NCI-H2227 treated with DMSO at 0.1 percent for 48 hours (cell line): ENCODE results near the gene PDS5A.
"Not testable (repeated sequence)": the region's sequence is repeated elsewhere in the genome, so short reads cannot be mapped to it uniquely, and the experiment has no call there.

Source experiments
- DNase-seq: peaks from one replicate; lab custom pipeline; 2025; lab: John Stamatoyannopoulos, UW

Gene PDS5A

GRCh38 chr4:39838431-39838830, 139.3 kb downstream of the PDS5A start:
- not testable (repeated sequence) for DNase-seq

DNA sequence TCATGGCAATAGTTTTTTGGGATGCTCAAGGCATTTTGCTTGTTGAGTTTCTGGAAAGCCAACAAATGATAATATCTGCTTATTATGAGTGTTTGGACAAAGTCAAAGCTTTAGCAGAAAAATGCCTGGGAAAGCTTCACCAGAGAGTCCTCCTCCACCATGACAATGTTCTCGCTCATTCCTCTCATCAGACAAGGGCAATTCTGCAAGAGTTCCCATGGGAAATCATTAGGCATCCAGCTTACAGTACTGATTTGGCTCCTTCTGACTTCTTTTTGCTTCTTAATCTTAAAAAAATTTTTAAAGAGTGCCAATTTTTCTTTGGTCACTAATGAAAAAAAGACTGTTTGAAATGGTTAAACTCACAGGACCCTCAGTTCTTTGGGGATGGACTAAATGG, 143.4 kb downstream of the PDS5A start:
- no peak for DNase-seq

DNA sequence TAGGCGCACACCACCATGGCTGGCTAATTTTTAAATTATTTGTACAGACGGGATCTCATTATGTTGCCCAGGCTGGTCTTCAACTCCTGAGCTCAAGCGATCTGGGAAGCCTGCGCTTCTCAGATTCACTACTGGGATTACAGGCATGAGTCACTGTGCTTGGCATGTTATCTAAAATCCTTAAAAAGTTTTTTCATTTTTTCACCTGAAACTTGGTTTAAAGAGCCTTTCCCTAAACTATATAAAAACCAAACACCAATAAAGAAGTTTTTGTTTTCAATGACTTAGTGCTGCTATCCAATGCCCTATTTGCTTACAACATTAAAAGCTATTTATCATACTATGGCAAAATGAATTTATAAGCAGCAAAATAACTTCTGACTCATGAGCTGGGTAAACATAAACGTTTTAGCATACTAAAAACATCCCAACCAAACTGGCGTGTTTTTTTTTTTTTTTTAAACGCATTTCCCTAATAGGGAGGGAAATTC, 151.9 kb downstream of the PDS5A start:
- no peak for DNase-seq

- no peak for DNase-seq
These were observed 152.6 kb downstream of the PDS5A start for GRCh38 chr4:39825090-39825489.

GRCh38 chr4:39823191-39823590, 154.5 kb downstream of the PDS5A start:
- no peak for DNase-seq

DNA sequence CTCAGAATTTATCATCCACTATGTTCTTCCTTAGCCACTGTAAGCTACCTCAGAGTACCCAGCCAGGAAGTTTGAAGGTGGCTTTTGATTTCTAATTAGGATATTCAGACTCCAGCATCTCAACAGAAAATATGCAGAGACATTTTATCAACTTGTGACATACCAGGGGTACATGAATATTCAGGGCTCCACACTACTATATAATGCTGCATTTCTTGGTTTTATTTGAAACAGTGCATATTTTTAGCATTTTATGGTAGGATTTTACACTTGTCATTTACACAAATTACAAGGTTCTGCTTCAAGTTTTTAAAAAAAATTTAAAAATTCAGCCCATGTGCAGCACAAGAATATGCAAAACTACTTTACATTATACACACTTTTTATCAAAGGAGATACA, 155.0 kb downstream of the PDS5A start:
- DNase-seq: no peak

DNA sequence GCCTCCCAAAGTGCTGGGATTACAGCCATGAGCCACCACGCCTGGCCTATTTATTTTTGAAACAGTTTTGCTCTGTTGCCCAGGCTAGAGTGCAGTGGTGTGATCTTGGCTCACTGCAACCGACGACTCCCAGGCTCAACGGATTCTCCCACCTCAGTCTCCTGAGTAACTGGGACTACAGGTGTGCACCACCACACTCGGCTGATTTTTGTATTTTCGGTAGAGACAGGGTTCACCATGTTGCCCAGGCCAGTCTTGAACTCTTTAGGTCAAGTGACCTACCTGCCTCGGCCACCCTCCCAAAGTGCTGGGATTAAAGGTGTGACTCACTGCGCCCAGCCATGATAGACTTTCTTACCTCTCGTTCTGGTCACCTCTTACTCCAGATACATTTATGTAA, 155.8 kb downstream of the PDS5A start:
- DNase-seq: no peak

DNA sequence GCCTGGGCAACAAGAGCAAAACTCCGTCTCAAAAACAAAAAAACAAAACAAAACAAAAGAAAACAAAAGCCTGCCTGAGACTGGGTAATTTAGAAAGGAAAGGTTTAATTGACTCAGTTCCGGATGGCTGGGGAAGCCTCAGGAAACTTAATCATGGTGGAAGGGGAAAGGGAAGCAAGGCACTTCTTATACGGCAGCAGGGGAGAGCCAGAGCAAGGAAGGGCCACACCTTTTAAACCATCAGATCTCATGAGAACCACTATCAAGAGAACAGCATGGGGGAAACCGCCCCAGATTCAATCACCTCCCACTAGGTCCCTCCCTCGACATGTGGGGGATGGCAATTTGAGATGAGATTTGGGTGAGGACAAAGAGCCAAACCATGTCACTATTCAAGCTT, 157.5 kb downstream of the PDS5A start:
- DNase-seq: no peak

DNA sequence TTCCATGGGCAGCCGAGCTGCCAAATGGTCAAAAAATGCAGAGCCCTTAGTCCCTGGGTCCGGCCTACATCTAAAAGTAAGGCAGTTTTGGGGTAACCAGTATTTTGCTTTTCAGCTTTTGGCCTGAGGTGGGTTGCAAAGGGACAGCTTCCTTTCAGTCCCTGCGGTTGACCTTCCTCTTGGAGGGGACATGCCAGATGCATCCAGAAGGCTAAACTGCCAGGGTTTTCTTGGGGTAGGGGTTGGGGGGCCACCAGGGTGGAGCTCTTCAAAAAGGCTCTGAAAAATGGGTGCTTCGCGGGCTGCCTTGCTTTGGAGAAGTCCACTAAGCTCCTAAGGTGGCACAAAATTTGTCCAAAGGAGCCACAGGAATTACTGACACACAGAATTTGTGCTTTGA, 159.1 kb downstream of the PDS5A start:
- no peak for DNase-seq

- DNase-seq: no peak
These were observed 163.1 kb downstream of the PDS5A start for GRCh38 chr4:39814403-39815185.

DNA sequence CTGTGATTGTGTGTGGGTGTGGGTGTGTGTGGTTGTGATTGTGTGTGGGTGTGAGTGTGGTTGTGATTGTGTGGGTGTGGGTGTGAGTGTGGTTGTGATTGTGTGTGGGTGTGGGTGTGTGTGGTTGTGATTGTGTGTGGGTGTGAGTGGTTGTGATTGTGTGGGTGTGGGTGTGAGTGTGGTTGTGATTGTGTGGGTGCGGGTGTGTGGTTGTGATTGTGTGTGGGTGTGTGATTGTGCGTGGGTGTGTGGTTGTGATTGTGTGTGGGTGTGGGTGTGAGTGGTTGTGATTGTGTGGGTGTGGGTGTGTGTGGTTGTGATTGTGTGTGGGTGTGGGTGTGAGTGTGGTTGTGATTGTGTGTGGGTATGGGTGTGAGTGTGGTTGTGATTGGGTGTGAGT, 163.9 kb downstream of the PDS5A start:
- not testable (repeated sequence) for DNase-seq

GRCh38 chr4:39813033-39813432, 164.7 kb downstream of the PDS5A start:
- not testable (repeated sequence) for DNase-seq

DNA sequence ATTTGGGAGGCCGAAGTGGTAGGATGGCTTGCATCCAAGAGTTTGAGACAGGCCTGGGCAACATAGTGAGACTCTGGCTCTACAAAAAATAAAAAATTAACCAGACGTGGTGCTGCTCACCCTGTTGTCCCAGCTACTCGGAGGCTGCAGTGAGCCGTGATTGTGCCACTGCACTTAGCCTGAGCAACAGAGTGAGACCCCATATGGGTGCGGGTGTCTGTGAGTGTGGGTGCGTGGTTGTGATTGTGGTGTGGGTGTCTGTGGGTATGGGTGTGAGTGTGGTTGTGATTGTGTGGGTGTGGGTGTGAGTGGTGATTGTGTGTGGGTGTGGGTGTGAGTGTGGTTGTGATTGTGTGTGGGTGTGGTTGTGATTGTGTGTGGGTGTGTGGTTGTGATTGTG, 165.2 kb downstream of the PDS5A start:
- DNase-seq: no peak

GRCh38 chr4:39808231-39808749, 169.4 kb downstream of the PDS5A start:
- no peak for DNase-seq

DNA sequence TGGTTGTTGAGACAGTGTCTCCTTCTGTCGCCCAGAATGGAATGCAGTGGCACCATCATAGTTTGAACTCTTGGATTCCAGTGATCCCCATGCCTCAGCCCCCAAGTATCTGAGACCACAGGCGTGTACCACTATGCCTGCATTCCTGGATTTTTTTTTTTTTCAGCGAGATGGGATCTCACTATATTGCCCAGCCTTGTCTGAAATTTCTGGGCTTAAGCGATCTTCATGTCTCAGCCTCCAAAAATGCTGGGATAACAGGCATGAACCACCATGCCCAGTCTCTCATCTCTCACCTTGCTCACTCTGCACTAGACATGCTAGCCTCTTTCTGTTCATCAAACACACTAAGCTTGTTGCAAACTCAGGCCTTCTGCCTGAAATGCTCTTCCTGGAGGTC, 175.7 kb downstream of the PDS5A start:
- DNase-seq: no peak

DNA sequence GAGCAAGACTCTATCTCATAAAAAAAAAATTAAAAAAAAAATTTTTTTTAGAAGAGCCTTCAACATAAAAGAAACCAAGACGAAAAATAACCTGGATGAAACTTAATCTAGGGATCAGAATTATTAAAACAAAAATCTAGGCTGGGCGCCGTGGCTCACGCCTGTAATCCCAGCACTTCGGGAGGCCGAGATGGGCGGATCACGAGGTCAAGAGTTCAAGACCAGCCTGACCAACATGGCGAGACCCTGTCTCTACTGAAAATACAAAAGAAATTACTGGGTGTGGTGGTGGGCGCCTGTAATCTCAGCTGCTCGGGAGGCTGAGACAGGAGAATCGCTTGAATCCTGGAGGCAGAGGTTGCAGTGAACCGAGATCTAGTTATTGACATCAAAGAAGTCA, 184.7 kb downstream of the PDS5A start:
- not testable (repeated sequence) for DNase-seq

- DNase-seq: no peak
These were observed 185.2 kb downstream of the PDS5A start for GRCh38 chr4:39792529-39792928.

DNA sequence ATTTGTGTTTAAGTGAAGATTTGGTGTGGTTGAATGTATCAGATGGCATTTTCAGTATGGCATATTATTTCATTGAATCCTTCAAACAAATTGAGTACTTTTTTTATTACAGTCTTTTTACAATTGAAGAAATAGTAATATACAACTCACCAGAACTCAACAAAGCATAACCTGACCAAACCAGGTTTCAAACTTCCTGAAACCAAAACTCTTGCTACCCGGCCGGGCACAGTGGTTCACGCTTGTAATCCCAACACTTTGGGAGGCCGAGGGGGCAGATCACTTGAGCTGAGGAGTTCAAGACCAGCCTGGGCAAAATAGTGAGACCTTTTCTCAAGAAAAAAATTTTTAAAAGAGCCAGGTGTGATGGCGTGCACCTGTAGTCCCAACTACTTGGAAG, 185.6 kb downstream of the PDS5A start:
- no peak for DNase-seq

DNA sequence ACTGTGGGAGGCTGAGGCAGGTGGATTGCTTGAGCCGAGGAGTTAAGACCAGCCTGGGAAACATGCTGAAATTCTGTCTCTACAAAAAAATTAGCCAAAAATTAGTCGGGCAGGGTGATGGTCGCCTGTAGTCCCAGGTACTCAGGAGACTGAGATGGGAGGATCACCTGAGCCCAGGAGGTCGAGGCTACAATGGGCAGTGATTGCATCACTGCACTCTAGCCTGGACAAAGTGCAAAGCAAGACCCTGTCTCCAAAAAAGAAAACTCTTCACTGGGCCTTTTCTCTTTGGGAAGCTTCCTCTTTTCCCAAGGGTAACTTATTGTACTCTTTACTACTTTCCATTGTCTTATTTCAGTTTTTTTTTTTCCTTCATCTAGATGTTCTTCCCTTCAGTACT, 190.9 kb downstream of the PDS5A start:
- DNase-seq: no peak

GRCh38 chr4:39785083-39785482, 192.6 kb downstream of the PDS5A start:
- no peak for DNase-seq

GRCh38 chr4:39781988-39782387, 195.7 kb downstream of the PDS5A start:
- DNase-seq: not testable (repeated sequence)
